ENCODE data around the gene NTN3. TPM values are rescaled to one million over a fixed set of nuclear protein-coding genes. Genes with fewer than 3 reads are reported as not detected.
A peak's percentile ranks its signal among the peaks of the same experiment; 100 is the strongest.

NTN3 gene
- polyA plus RNA-seq, 1 donor = 4.4 TPM

GRCh38 chr16:2497695-2498484, 26.8 kb downstream of the NTN3 start:
- DNase-seq = no peak

- DNase-seq = no peak
Measured at GRCh38 chr16:2498531-2499253, 27.6 kb downstream of the NTN3 start.

- DNase-seq = no peak
Measured at GRCh38 chr16:2499454-2499853, 28.4 kb downstream of the NTN3 start.

GRCh38 chr16:2499890-2500429, 28.9 kb downstream of the NTN3 start:
- no peak for DNase-seq

GRCh38 chr16:2500430-2500917, 29.4 kb downstream of the NTN3 start:
- DNase-seq = no peak

- peak; percentile 91 for DNase-seq
Measured at GRCh38 chr16:2500918-2501750, 30.0 kb downstream of the NTN3 start.

GRCh38 chr16:2501946-2502895, 31.1 kb downstream of the NTN3 start:
- no peak for DNase-seq

- no peak for DNase-seq
Measured at GRCh38 chr16:2505695-2506094, 34.6 kb downstream of the NTN3 start.

GRCh38 chr16:2507052-2507659, 36.1 kb downstream of the NTN3 start:
- no peak for DNase-seq

GRCh38 chr16:2507665-2508064, 36.6 kb downstream of the NTN3 start:
- DNase-seq = no peak

GRCh38 chr16:2508722-2509400, 37.8 kb downstream of the NTN3 start:
- DNase-seq = no peak

- no peak for DNase-seq
Measured at GRCh38 chr16:2511128-2511800, 40.2 kb downstream of the NTN3 start.

- no peak for DNase-seq
Measured at GRCh38 chr16:2511996-2512734, 41.1 kb downstream of the NTN3 start.

GRCh38 chr16:2512735-2513404, 41.8 kb downstream of the NTN3 start:
- DNase-seq = no peak

GRCh38 chr16:2513405-2514332, 42.6 kb downstream of the NTN3 start, which contains the start of gene ATP6V0C:
Gene ATP6V0C, plus strand, starts transcription at chr16:2513952. Its CDS starts 152 bp downstream, at chr16:2514104.
- DNase-seq = peak; percentile 92

GRCh38 chr16:2514333-2515179, 43.5 kb downstream of the NTN3 start:
- no peak for DNase-seq
